ENCODE results near the gene ZNF853. TPM values are rescaled to one million over a fixed set of nuclear protein-coding genes. Genes with fewer than 3 reads are reported as not detected.

ZNF853 gene
- polyA plus RNA-seq, 1 donor, result 15.5 TPM

- DNase-seq, result peak; percentile 71
Observed at GRCh38 chr7:6636741-6637543, 21.5 kb downstream of the ZNF853 start, which contains the start of gene ZNF316. ZNF316 (plus strand) TSS chr7:6637318; CDS start chr7:6642410, 5,092 bp downstream.

- no peak for DNase-seq
Observed at GRCh38 chr7:6637544-6638229, 22.3 kb downstream of the ZNF853 start.

- DNase-seq, result no peak
Observed at GRCh38 chr7:6639032-6639431, 23.6 kb downstream of the ZNF853 start.

- DNase-seq, result no peak
Observed at GRCh38 chr7:6639627-6640026, 24.2 kb downstream of the ZNF853 start.

GRCh38 chr7:6640246-6640721, 24.9 kb downstream of the ZNF853 start:
- DNase-seq, result no peak

- no peak for DNase-seq
Observed at GRCh38 chr7:6641305-6642035, 26.1 kb downstream of the ZNF853 start.

- no peak for DNase-seq
Observed at GRCh38 chr7:6642239-6642839, 26.9 kb downstream of the ZNF853 start.

GRCh38 chr7:6642861-6643640, 27.6 kb downstream of the ZNF853 start:
- no peak for DNase-seq

GRCh38 chr7:6643915-6644625, 28.7 kb downstream of the ZNF853 start:
- no peak for DNase-seq

- DNase-seq, result no peak
Observed at GRCh38 chr7:6644728-6645127, 29.3 kb downstream of the ZNF853 start.

GRCh38 chr7:6646465-6646864, 31.1 kb downstream of the ZNF853 start:
- no peak for DNase-seq

- DNase-seq, result no peak
Observed at GRCh38 chr7:6647080-6647479, 31.7 kb downstream of the ZNF853 start.

- no peak for DNase-seq
Observed at GRCh38 chr7:6647541-6647940, 32.1 kb downstream of the ZNF853 start.

GRCh38 chr7:6648066-6648814, 32.8 kb downstream of the ZNF853 start:
- no peak for DNase-seq

GRCh38 chr7:6648815-6649104, 33.4 kb downstream of the ZNF853 start:
- DNase-seq, result no peak

- no peak for DNase-seq
Observed at GRCh38 chr7:6649241-6649961, 34.0 kb downstream of the ZNF853 start.

GRCh38 chr7:6650086-6650485, 34.7 kb downstream of the ZNF853 start:
- no peak for DNase-seq

- no peak for DNase-seq
Observed at GRCh38 chr7:6650521-6651011, 35.2 kb downstream of the ZNF853 start.

GRCh38 chr7:6651851-6652445, 36.5 kb downstream of the ZNF853 start:
- no peak for DNase-seq

Measured in hindlimb muscle (tissue), 1 donor.